ENCODE measurements around the gene SLC38A11. TPM values are rescaled to one million over a fixed set of nuclear protein-coding genes. Genes with fewer than 3 reads are reported as not detected.
"Not testable (repeated sequence)": the region's sequence is repeated elsewhere in the genome, so short reads cannot be mapped to it uniquely, and the experiment has no call there.

Gene SLC38A11
- total RNA-seq, 1 donor from 2014 or later: 0.33 TPM

DNA sequence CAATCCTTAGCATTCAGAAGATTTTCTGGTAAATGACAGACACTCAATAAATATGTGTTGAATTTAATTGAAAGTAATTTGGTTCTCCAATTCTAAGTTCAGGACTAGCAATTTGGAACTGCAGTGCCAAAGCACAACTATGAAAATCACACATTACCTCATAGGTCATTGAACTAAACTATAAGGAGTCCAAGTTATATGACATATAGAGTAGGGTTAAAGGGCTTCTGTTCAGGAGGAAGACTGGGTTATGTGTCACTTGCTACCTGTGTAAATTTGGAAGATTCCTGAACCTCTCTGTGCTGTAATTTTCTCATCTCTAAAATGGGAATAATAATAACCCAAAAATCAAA lies 85.9 kb downstream of the SLC38A11 start:
- no peaks in the 10 kb centered on the region for H3K4me1 ChIP-seq
- intact Hi-C loops (cut with micrococcal nuclease): no loop called here
- no peaks in the 10 kb centered on the region for H3K9me3 ChIP-seq (replicated peaks)
- no peak for DNase-seq
- no peaks in the 10 kb centered on the region for H3K36me3 ChIP-seq
- H3K27ac ChIP-seq (replicated peaks): no peak overlapping the region
- H3K4me3 ChIP-seq: no peak overlapping the region
- TF ChIP-seq, protein P1, sequence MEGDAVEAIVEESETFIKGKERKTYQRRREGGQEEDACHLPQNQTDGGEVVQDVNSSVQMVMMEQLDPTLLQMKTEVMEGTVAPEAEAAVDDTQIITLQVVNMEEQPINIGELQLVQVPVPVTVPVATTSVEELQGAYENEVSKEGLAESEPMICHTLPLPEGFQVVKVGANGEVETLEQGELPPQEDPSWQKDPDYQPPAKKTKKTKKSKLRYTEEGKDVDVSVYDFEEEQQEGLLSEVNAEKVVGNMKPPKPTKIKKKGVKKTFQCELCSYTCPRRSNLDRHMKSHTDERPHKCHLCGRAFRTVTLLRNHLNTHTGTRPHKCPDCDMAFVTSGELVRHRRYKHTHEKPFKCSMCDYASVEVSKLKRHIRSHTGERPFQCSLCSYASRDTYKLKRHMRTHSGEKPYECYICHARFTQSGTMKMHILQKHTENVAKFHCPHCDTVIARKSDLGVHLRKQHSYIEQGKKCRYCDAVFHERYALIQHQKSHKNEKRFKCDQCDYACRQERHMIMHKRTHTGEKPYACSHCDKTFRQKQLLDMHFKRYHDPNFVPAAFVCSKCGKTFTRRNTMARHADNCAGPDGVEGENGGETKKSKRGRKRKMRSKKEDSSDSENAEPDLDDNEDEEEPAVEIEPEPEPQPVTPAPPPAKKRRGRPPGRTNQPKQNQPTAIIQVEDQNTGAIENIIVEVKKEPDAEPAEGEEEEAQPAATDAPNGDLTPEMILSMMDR (IDR thresholded peaks at IDR 0.05; ENCODE audit: borderline replicate concordance): no peak
- H3K27me3 ChIP-seq (ENCODE audit: low read depth): no peaks in the 10 kb centered on the region

DNA sequence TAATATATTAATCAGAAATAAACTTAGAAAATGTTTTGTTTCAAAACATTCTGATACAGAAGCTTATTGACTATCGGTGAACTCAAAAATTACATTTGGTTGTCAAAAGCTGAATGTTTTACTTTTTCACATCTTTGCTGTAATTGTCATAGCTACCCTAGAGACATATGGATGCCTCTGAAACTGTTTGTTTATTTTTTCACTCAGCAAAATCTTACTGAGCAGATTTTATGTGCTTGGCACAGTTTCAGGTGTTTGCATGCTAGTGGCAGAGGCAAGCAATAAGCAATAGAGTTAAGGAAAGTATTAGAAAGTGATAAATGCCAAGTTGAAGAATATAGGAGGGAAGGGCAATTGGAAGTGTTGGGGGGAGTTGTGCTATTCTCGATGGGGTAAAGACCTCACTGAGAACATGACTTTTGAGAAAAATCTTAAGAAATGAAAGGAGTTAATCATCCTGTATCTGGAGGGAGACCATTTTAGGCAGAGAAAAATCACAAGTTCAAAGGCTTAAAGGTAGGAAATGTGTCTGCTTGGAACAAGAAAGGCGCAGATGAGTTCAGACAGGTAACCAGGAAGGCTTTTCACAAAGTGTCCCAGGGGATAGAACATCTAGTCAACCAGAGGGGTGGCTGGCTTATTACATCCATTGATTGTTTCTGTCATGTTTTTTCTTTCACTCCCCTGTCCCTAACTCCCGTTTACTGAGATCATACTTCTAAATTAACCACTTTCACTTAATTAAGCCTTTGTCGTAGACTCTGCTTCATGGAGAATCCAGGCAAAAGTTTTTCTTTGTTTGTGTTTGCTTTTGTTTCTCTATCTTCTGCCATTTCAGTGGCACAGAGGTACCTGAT lies 86.5 kb downstream of the SLC38A11 start:
- no peak overlapping the region for H3K4me3 ChIP-seq
- no peaks in the 10 kb centered on the region for H3K36me3 ChIP-seq
- no peaks in the 10 kb centered on the region for H3K9me3 ChIP-seq (replicated peaks)
- H3K4me1 ChIP-seq: no peaks in the 10 kb centered on the region
- DNase-seq: no peak
- TF ChIP-seq, protein P1 (IDR thresholded peaks at IDR 0.05; ENCODE audit: borderline replicate concordance): no peak
- no peak overlapping the region for H3K27ac ChIP-seq (replicated peaks)
- intact Hi-C loops (cut with micrococcal nuclease): no loop called here
- H3K27me3 ChIP-seq (ENCODE audit: low read depth): no peaks in the 10 kb centered on the region

DNA sequence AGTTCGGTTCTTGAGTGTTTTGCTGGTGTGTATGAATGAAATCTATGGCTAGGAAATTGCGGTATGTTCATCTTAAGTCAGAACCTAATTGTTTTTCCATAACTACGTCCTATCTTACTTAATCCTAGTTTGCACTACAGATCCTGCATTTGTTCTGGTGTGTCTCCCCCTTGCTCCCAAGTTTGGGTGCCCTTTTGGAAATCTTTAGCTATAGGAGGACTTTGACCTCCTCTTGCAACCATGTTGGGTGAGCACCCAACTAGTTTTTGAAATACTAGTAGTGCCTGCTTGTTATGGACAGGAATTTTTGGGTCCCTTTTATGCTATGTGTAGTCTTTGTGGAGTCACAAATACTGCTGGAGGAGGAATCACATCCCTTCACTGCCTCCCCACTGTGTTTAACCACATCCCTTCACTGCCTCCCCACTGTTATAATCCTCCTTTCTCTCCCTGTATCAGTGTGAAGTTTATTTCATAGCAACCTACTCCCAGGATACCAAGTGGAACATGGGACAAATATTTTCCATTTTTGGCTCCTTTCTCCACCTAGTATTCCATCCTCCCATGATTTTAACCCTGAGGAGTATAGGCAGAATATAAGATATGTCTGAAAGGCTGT lies 87.4 kb downstream of the SLC38A11 start:
- DNase-seq: no peak
- H3K27me3 ChIP-seq (ENCODE audit: low read depth): no peaks in the 10 kb centered on the region
- H3K36me3 ChIP-seq: no peaks in the 10 kb centered on the region
- no peaks in the 10 kb centered on the region for H3K4me1 ChIP-seq
- no peak overlapping the region for H3K4me3 ChIP-seq
- H3K9me3 ChIP-seq (replicated peaks): no peaks in the 10 kb centered on the region
- intact Hi-C loops (cut with micrococcal nuclease): no loop called here
- TF ChIP-seq, protein P1 (IDR thresholded peaks at IDR 0.05; ENCODE audit: borderline replicate concordance): no peak
- no peak overlapping the region for H3K27ac ChIP-seq (replicated peaks)

DNA sequence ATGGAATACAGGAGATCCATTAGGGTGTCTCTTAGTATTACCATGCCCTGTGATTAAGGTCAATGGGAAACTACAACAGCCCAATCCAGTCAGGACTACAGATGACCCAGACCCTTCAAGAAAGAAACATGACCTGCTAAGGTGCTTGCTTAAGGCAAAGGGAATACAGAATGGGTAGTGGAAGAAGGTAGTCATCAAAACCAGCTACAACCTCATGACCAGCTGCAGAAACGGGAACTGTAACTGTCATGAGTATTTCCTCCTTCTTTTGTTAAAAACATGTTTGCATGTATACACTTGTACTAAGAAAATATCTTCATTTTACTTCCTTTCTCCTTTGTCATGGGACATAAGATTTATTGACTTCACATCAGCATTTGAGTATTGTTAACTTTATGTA lies 88.9 kb downstream of the SLC38A11 start:
- DNase-seq; H3K27ac ChIP-seq (replicated peaks); H3K36me3 ChIP-seq; intact Hi-C loops (cut with micrococcal nuclease); H3K9me3 ChIP-seq (replicated peaks); H3K4me1 ChIP-seq; H3K4me3 ChIP-seq; H3K27me3 ChIP-seq (ENCODE audit: low read depth): not testable (repeated sequence)

DNA sequence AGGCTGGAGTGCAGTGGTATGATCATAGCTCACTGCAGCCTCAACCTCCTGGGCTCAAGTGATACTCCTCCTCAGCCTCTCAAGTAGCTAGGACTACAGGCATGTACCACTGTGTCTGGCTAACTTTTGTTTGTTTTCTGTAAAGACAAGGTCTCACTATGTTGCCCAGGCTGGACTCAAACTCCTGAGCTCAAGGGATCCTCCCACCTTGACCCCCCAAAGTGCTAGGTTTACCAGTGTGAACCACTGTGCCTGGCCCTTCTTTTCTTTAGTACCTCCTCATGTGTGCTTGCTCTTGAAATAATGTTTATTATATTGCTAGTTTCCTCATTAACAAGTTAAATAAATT lies 94.7 kb downstream of the SLC38A11 start:
- no peaks in the 10 kb centered on the region for H3K4me1 ChIP-seq
- H3K36me3 ChIP-seq: no peaks in the 10 kb centered on the region
- no peak overlapping the region for H3K4me3 ChIP-seq
- H3K27ac ChIP-seq (replicated peaks): no peak overlapping the region
- no peaks in the 10 kb centered on the region for H3K27me3 ChIP-seq (ENCODE audit: low read depth)
- intact Hi-C loops (cut with micrococcal nuclease): no loop called here
- no peaks in the 10 kb centered on the region for H3K9me3 ChIP-seq (replicated peaks)
- DNase-seq: no peak
- TF ChIP-seq, protein P1 (IDR thresholded peaks at IDR 0.05; ENCODE audit: borderline replicate concordance): no peak

DNA sequence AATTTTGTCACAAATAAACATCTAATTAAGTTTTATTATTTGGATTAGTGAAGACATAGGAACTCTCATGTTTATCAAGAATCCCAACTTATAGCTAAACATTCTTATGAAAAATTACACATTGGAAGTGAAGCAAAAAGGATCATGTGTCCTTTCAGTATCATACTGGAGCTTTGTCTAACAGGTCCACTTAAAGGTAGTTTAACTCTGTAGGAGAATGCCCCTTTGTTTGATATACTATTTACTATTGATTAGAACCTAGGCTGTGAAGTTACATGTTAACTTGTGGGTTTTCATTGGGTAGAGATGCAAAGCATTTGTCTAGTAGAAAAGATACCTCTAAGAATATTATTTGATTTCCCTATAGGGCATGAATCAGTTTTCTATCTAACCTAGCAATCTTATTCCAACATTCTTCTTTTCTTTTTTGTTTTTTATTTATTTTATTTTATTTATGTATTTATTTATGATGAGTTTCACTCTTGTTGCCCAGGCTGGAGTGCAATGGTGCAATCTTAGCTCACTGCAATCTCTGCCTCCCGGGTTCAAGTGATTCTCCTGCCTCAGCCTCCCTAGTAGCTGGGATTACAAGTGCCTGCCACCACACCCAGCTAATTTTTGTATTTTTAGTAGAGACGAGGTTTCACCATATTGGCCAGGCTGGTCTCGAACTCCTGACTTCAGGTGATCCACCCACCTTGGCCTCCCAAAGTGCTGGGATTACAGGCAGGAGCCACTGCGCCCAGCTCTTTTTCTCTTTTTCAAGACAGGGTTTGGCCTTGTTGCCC lies 95.2 kb downstream of the SLC38A11 start:
- H3K9me3 ChIP-seq (replicated peaks); H3K27ac ChIP-seq (replicated peaks); H3K27me3 ChIP-seq (ENCODE audit: low read depth); H3K4me1 ChIP-seq; H3K36me3 ChIP-seq; H3K4me3 ChIP-seq; DNase-seq; intact Hi-C loops (cut with micrococcal nuclease): not testable (repeated sequence)
